Vagina (tissue), 2 donors: ENCODE measurements around the gene TCF7. TPM values are rescaled to one million over a fixed set of nuclear protein-coding genes. Genes with fewer than 3 reads are reported as not detected.
A peak's percentile ranks its signal among the peaks of the same experiment; 100 is the strongest.

ENCODE experiments used
- DNase-seq, 2 donors: peaks; one replicate each; pipeline ENCODE4 v3.0.0-alpha.2; 2017; ENCODE audit errors: extremely low spot score in 2 of 2
- H3K27ac ChIP-seq: fragments of 200-600 bp; sonication (generic); one replicate; pipeline ENCODE4 v1.5.1; 2019
- H3K27me3 ChIP-seq: fragments of 200-600 bp; sonication (generic); one replicate; pipeline ENCODE4 v1.5.1; 2019
- H3K36me3 ChIP-seq, 2 donors: fragments of 200-600 bp; sonication (generic); one replicate each; pipeline ENCODE4 v1.5.1; 2017 to 2019
- H3K4me1 ChIP-seq: fragments of 200-600 bp; sonication (generic); one replicate; pipeline ENCODE4 v1.5.1; 2019
- H3K4me3 ChIP-seq, 2 donors: fragments of 200-600 bp; sonication (generic); 1 replicate in 1 of 2; 2 replicates in 1 of 2; pipeline ENCODE4 v1.5.1; 2016 to 2019
- H3K9me3 ChIP-seq: fragments of 200-600 bp; sonication (generic); one replicate; pipeline ENCODE4 v1.5.1; 2019
- CTCF ChIP-seq, 3 experiments: fragments of 450-650 bp in 2 of 3; fragments of 200-600 bp in 1 of 3; sonication (generic) in 1 of 3; IDR thresholded peaks; one replicate each; pipeline ENCODE4 v1.5.1; 2017 to 2019; ENCODE audit warnings: antibody characterized with exemption in 3 of 3, mild to moderate bottlenecking in 2 of 3, moderate library complexity in 2 of 3
- POLR2A ChIP-seq, 2 donors: fragments of 450-650 bp; IDR thresholded peaks; one replicate each; pipeline ENCODE4 v1.6.1; 2017; ENCODE audit warnings: antibody characterized with exemption in 2 of 2, mild to moderate bottlenecking in 2 of 2, moderate library complexity in 2 of 2
- POLR2AphosphoS5 ChIP-seq, 2 donors: sonication (generic); formaldehyde crosslinking; IDR thresholded peaks; one replicate each; pipeline ENCODE4 v1.9.0; 2017; ENCODE audit warnings: antibody characterized with exemption in 2 of 2, mild to moderate bottlenecking in 2 of 2, low read depth in 1 of 2; ENCODE audit not compliant: insufficient read depth in 1 of 2
- intact Hi-C: fragments of 100-400 bp; cut with DNase I; formaldehyde crosslinking; loops from one replicate; pipeline ENCODE4 v1.15.1; 2023
- total RNA-seq: library from RNA; depleted of rRNA; stranded (reverse); fragments of >200 nt; gene quantifications from one replicate; pipeline ENCODE4 v1.2.3, GENCODE V29; 2016

Gene TCF7
- total RNA-seq, 1 donor from 2014 or later = 1.7 TPM

GRCh38 chr5:134115806-134116175 lies 1.3 kb downstream of the TCF7 start:
- DNase-seq = no peak
- peak overlapping the region in 1 of 2 donors; percentile 53 for H3K4me3 ChIP-seq
- no peaks in the 10 kb centered on the region for H3K27me3 ChIP-seq
- intact Hi-C loops = no loop called here
- H3K36me3 ChIP-seq = no peaks in the 10 kb centered on the region
- H3K4me1 ChIP-seq = peaks cover 24% of the 10 kb centered on the region
- TF ChIP-seq CTCF (IDR thresholded peaks at IDR 0.05) (no peak), POLR2A (IDR thresholded peaks at IDR 0.05) (no peak), POLR2AphosphoS5 (IDR thresholded peaks at IDR 0.05; ENCODE audit: insufficient read depth in 1 of 2, low read depth in 1 of 2) (no peak)
- no peaks in the 10 kb centered on the region for H3K9me3 ChIP-seq
- no peak overlapping the region for H3K27ac ChIP-seq

GRCh38 chr5:134116286-134116685 lies 1.8 kb downstream of the TCF7 start:
- Histone ChIP-seq H3K36me3 (no peaks in the 10 kb centered on the region), H3K27ac (no peak overlapping the region), H3K9me3 (no peaks in the 10 kb centered on the region), H3K4me1 (peaks cover 24% of the 10 kb centered on the region), H3K27me3 (no peaks in the 10 kb centered on the region), H3K4me3 (no peak overlapping the region)
- no peak for DNase-seq
- TF ChIP-seq POLR2A (IDR thresholded peaks at IDR 0.05) (no peak), POLR2AphosphoS5 (IDR thresholded peaks at IDR 0.05; ENCODE audit: insufficient read depth in 1 of 2, low read depth in 1 of 2) (no peak), CTCF (IDR thresholded peaks at IDR 0.05) (no peak)
- intact Hi-C loops = no loop called here

- Histone ChIP-seq H3K9me3 (no peaks in the 10 kb centered on the region), H3K4me3 (no peak overlapping the region), H3K27ac (no peak overlapping the region), H3K27me3 (no peaks in the 10 kb centered on the region), H3K4me1 (peaks cover 24% of the 10 kb centered on the region), H3K36me3 (no peaks in the 10 kb centered on the region)
- DNase-seq = no peak
- TF ChIP-seq CTCF (IDR thresholded peaks at IDR 0.05) (no peak), POLR2A (IDR thresholded peaks at IDR 0.05) (no peak), POLR2AphosphoS5 (IDR thresholded peaks at IDR 0.05; ENCODE audit: insufficient read depth in 1 of 2, low read depth in 1 of 2) (no peak)
- intact Hi-C loops = no loop called here
Observed at GRCh38 chr5:134116789-134117761, 2.6 kb downstream of the TCF7 start.

- TF ChIP-seq CTCF (IDR thresholded peaks at IDR 0.05) (no peak), POLR2AphosphoS5 (IDR thresholded peaks at IDR 0.05; ENCODE audit: insufficient read depth in 1 of 2, low read depth in 1 of 2) (no peak), POLR2A (IDR thresholded peaks at IDR 0.05) (no peak)
- intact Hi-C loops = no loop called here
- H3K36me3 ChIP-seq = no peaks in the 10 kb centered on the region
- H3K9me3 ChIP-seq = no peaks in the 10 kb centered on the region
- DNase-seq = no peak
- H3K27ac ChIP-seq = no peak overlapping the region
- no peaks in the 10 kb centered on the region for H3K27me3 ChIP-seq
- H3K4me1 ChIP-seq = peaks cover 15% of the 10 kb centered on the region
- H3K4me3 ChIP-seq = no peak overlapping the region
Observed at GRCh38 chr5:134118212-134118835, 3.8 kb downstream of the TCF7 start.

GRCh38 chr5:134119720-134120119 lies 5.2 kb downstream of the TCF7 start:
- Histone ChIP-seq H3K4me1 (peaks cover 12% of the 10 kb centered on the region), H3K36me3 (no peaks in the 10 kb centered on the region), H3K27me3 (no peaks in the 10 kb centered on the region), H3K4me3 (no peak overlapping the region), H3K9me3 (no peaks in the 10 kb centered on the region), H3K27ac (no peak overlapping the region)
- TF ChIP-seq POLR2A (IDR thresholded peaks at IDR 0.05) (no peak), CTCF (IDR thresholded peaks at IDR 0.05) (no peak), POLR2AphosphoS5 (IDR thresholded peaks at IDR 0.05; ENCODE audit: insufficient read depth in 1 of 2, low read depth in 1 of 2) (no peak)
- no peak for DNase-seq
- intact Hi-C loops = no loop called here
